ENCODE measurements around the gene HERC2.

- TF ChIP-seq CTCF (IDR thresholded peaks at IDR 0.05) (no peak), POLR2AphosphoS5 (IDR thresholded peaks at IDR 0.05) (no peak)
Measured at GRCh38 chr15:28093752-28094535, 228.0 kb downstream of the HERC2 start.

Data from stomach (tissue), 4 donors.